ENCODE measurements around the gene CCDC57.

Gene CCDC57

DNA sequence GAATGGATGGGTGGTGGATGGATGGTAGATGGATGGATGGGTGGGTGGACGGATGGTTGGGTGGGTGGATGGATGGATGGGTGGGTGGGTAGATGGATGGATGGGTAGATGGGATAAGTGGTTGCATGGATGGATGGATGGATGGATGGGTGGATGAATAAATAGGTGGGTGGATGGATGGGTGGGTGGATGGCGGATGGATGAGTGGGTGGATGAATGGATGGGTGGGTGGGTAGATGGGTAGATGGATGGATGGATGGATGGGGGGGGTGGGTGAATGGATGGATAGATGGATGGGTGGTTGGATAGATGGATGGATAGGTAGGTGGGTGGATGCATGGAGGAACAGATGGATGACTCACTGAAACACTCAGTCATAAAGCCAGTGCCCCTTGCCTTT is 63.6 kb downstream of the CCDC57 start:
- Histone ChIP-seq H2BK5ac (ENCODE audit: low read length) (no peak overlapping the region), H3K23ac (ENCODE audit: low read length) (no peak overlapping the region), H3K4ac (ENCODE audit: low read depth, low read length) (no peak overlapping the region), H3K36me3 (ENCODE audit: control insufficient read depth, insufficient read depth, low read length) (no peaks in the 10 kb centered on the region), H4K5ac (ENCODE audit: low read length) (no peak overlapping the region), H3K79me2 (ENCODE audit: control insufficient read depth, insufficient read depth, low read length) (no peaks in the 10 kb centered on the region), H2BK15ac (replicated peaks; ENCODE audit: low read depth) (no peak overlapping the region), H4K8ac (ENCODE audit: low read depth, low read length) (no peak overlapping the region), H3K56ac (ENCODE audit: low read length) (no peak overlapping the region), H2AK5ac (ENCODE audit: low read length) (no peak overlapping the region), H3K9ac (ENCODE audit: low read length) (no peak overlapping the region), H3K4me1 (ENCODE audit: control insufficient read depth, low read depth, low read length) (no peaks in the 10 kb centered on the region), H3K27me3 (ENCODE audit: insufficient read depth, low read length, poor library complexity) (no peaks in the 10 kb centered on the region), H3K4me3 (ENCODE audit: low read length) (no peak overlapping the region), H3K79me1 (ENCODE audit: low read length) (no peaks in the 10 kb centered on the region), H3K27ac (ENCODE audit: low read depth, low read length) (no peak overlapping the region), H3K18ac (ENCODE audit: low read length) (no peak overlapping the region), H3K4me2 (ENCODE audit: low read length) (no peak overlapping the region), H2BK120ac (ENCODE audit: low read depth, low read length) (no peak overlapping the region)
- 100% methylated on average over 1 of the region's 2 CpGs for WGBS (ENCODE audit: extremely low coverage, insufficient coverage, low lambda C conversion rate)
- DNase-seq: no peak

GRCh38 chr17:82148011-82148410 is 64.6 kb downstream of the CCDC57 start:
- H3K27ac ChIP-seq (ENCODE audit: low read depth, low read length): no peak overlapping the region
- H3K56ac ChIP-seq (ENCODE audit: low read length): no peak overlapping the region
- no peak overlapping the region for H3K4me3 ChIP-seq (ENCODE audit: low read length)
- no peak overlapping the region for H2BK120ac ChIP-seq (ENCODE audit: low read depth, low read length)
- H2BK15ac ChIP-seq (replicated peaks; ENCODE audit: low read depth): no peak overlapping the region
- no peaks in the 10 kb centered on the region for H3K79me2 ChIP-seq (ENCODE audit: control insufficient read depth, insufficient read depth, low read length)
- H2BK5ac ChIP-seq (ENCODE audit: low read length): no peak overlapping the region
- no peak overlapping the region for H4K5ac ChIP-seq (ENCODE audit: low read length)
- no peaks in the 10 kb centered on the region for H3K79me1 ChIP-seq (ENCODE audit: low read length)
- H3K18ac ChIP-seq (ENCODE audit: low read length): no peak overlapping the region
- 100% methylated on average over 1 of the region's 1 CpG for WGBS (ENCODE audit: extremely low coverage, insufficient coverage, low lambda C conversion rate)
- no peak overlapping the region for H2AK5ac ChIP-seq (ENCODE audit: low read length)
- no peaks in the 10 kb centered on the region for H3K36me3 ChIP-seq (ENCODE audit: control insufficient read depth, insufficient read depth, low read length)
- no peaks in the 10 kb centered on the region for H3K27me3 ChIP-seq (ENCODE audit: insufficient read depth, low read length, poor library complexity)
- H4K8ac ChIP-seq (ENCODE audit: low read depth, low read length): no peak overlapping the region
- no peaks in the 10 kb centered on the region for H3K4me1 ChIP-seq (ENCODE audit: control insufficient read depth, low read depth, low read length)
- H3K23ac ChIP-seq (ENCODE audit: low read length): no peak overlapping the region
- no peak for DNase-seq
- H3K4me2 ChIP-seq (ENCODE audit: low read length): no peak overlapping the region
- H3K4ac ChIP-seq (ENCODE audit: low read depth, low read length): no peak overlapping the region
- H3K9ac ChIP-seq (ENCODE audit: low read length): no peak overlapping the region

DNA sequence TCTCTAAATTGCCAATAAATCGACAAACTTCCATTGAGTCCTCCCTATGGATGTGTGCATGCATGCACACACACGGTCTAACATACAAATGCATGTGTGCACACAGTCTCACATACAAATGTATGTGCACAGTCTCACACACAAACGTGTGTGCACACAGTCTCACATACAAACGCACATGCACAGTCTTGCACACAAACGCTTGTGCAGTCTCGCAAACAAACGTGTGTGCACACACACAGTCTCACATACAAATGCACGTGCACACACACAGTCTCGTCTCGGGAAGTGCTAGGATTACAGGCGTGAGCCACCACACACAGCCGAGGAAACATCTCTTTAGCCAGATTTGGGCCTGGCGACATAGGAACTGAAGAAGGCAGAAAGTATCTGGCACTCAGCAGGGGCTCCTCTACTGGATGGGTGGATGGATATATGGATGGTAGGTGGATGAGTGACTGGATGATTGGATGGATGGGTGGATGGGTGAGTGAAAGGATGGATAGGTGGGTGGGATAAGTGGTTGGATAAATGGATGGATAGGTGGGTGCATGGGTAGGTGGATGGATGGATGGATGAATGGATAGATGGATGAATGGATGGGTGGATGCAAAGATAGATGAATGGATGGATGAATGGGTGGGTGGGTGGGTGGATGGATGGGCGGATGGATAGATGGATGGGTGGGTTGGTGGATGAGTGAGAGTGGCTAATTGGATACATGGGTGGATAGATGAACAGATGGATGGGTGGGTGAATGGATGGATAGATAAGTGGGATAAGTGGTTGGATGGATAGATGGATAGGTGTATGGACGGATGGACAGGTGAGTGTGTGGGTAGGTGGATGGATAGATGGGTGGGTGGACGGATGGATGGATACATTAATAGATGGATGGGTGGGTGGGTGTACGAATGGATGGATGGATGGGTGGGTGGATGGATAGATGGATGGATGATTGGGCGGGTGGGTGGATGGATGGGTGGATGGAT is 65.7 kb downstream of the CCDC57 start:
- Histone ChIP-seq H3K27ac (ENCODE audit: low read depth, low read length) (no peak overlapping the region), H3K4me3 (ENCODE audit: low read length) (no peak overlapping the region), H4K8ac (ENCODE audit: low read depth, low read length) (no peak overlapping the region), H2AK5ac (ENCODE audit: low read length) (no peak overlapping the region), H3K9ac (ENCODE audit: low read length) (no peak overlapping the region), H3K79me1 (ENCODE audit: low read length) (no peaks in the 10 kb centered on the region), H3K56ac (ENCODE audit: low read length) (no peak overlapping the region), H2BK120ac (ENCODE audit: low read depth, low read length) (no peak overlapping the region), H3K36me3 (ENCODE audit: control insufficient read depth, insufficient read depth, low read length) (no peaks in the 10 kb centered on the region), H2BK5ac (ENCODE audit: low read length) (no peak overlapping the region), H3K79me2 (ENCODE audit: control insufficient read depth, insufficient read depth, low read length) (no peaks in the 10 kb centered on the region), H3K27me3 (ENCODE audit: insufficient read depth, low read length, poor library complexity) (no peaks in the 10 kb centered on the region), H3K4me2 (ENCODE audit: low read length) (no peak overlapping the region), H2BK15ac (replicated peaks; ENCODE audit: low read depth) (no peak overlapping the region), H3K4me1 (ENCODE audit: control insufficient read depth, low read depth, low read length) (no peaks in the 10 kb centered on the region), H4K5ac (ENCODE audit: low read length) (no peak overlapping the region), H3K18ac (ENCODE audit: low read length) (no peak overlapping the region), H3K4ac (ENCODE audit: low read depth, low read length) (no peak overlapping the region), H3K23ac (ENCODE audit: low read length) (no peak overlapping the region)
- 100% methylated on average over 2 of the region's 18 CpGs for WGBS (ENCODE audit: extremely low coverage, insufficient coverage, low lambda C conversion rate)
- DNase-seq: no peak

GRCh38 chr17:82145550-82146155 is 67.0 kb downstream of the CCDC57 start:
- H3K9ac ChIP-seq (ENCODE audit: low read length): no peak overlapping the region
- no CpG with 5 or more reads among the region's 13 CpGs for WGBS (ENCODE audit: extremely low coverage, insufficient coverage, low lambda C conversion rate)
- H2BK15ac ChIP-seq (replicated peaks; ENCODE audit: low read depth): no peak overlapping the region
- H3K27ac ChIP-seq (ENCODE audit: low read depth, low read length): no peak overlapping the region
- H3K18ac ChIP-seq (ENCODE audit: low read length): no peak overlapping the region
- no peaks in the 10 kb centered on the region for H3K79me1 ChIP-seq (ENCODE audit: low read length)
- no peaks in the 10 kb centered on the region for H3K36me3 ChIP-seq (ENCODE audit: control insufficient read depth, insufficient read depth, low read length)
- H3K4ac ChIP-seq (ENCODE audit: low read depth, low read length): no peak overlapping the region
- H3K23ac ChIP-seq (ENCODE audit: low read length): no peak overlapping the region
- H3K56ac ChIP-seq (ENCODE audit: low read length): no peak overlapping the region
- no peak overlapping the region for H2BK120ac ChIP-seq (ENCODE audit: low read depth, low read length)
- H2BK5ac ChIP-seq (ENCODE audit: low read length): no peak overlapping the region
- H3K4me3 ChIP-seq (ENCODE audit: low read length): no peak overlapping the region
- H3K4me2 ChIP-seq (ENCODE audit: low read length): no peak overlapping the region
- H3K4me1 ChIP-seq (ENCODE audit: control insufficient read depth, low read depth, low read length): no peaks in the 10 kb centered on the region
- no peak overlapping the region for H2AK5ac ChIP-seq (ENCODE audit: low read length)
- no peak for DNase-seq
- H4K8ac ChIP-seq (ENCODE audit: low read depth, low read length): no peak overlapping the region
- H3K79me2 ChIP-seq (ENCODE audit: control insufficient read depth, insufficient read depth, low read length): no peaks in the 10 kb centered on the region
- H3K27me3 ChIP-seq (ENCODE audit: insufficient read depth, low read length, poor library complexity): no peaks in the 10 kb centered on the region
- H4K5ac ChIP-seq (ENCODE audit: low read length): no peak overlapping the region

GRCh38 chr17:82143333-82143732 is 69.3 kb downstream of the CCDC57 start:
- Histone ChIP-seq H4K5ac (ENCODE audit: low read length) (no peak overlapping the region), H4K8ac (ENCODE audit: low read depth, low read length) (no peak overlapping the region), H3K27me3 (ENCODE audit: insufficient read depth, low read length, poor library complexity) (no peaks in the 10 kb centered on the region), H2BK120ac (ENCODE audit: low read depth, low read length) (no peak overlapping the region), H3K4me2 (ENCODE audit: low read length) (no peak overlapping the region), H2BK15ac (replicated peaks; ENCODE audit: low read depth) (no peak overlapping the region), H3K56ac (ENCODE audit: low read length) (no peak overlapping the region), H3K4me1 (ENCODE audit: control insufficient read depth, low read depth, low read length) (no peaks in the 10 kb centered on the region), H3K36me3 (ENCODE audit: control insufficient read depth, insufficient read depth, low read length) (no peaks in the 10 kb centered on the region), H3K23ac (ENCODE audit: low read length) (no peak overlapping the region), H2AK5ac (ENCODE audit: low read length) (no peak overlapping the region), H3K79me1 (ENCODE audit: low read length) (no peaks in the 10 kb centered on the region), H3K9ac (ENCODE audit: low read length) (no peak overlapping the region), H3K4ac (ENCODE audit: low read depth, low read length) (no peak overlapping the region), H3K79me2 (ENCODE audit: control insufficient read depth, insufficient read depth, low read length) (no peaks in the 10 kb centered on the region), H2BK5ac (ENCODE audit: low read length) (no peak overlapping the region), H3K4me3 (ENCODE audit: low read length) (no peak overlapping the region), H3K18ac (ENCODE audit: low read length) (no peak overlapping the region), H3K27ac (ENCODE audit: low read depth, low read length) (no peak overlapping the region)
- WGBS (ENCODE audit: extremely low coverage, insufficient coverage, low lambda C conversion rate): no CpG with 5 or more reads among the region's 8 CpGs
- DNase-seq: no peak

Data from mesendoderm (in vitro differentiated cells).